Fibroblast of lung (primary cell): ENCODE results near the gene PLEKHG4B. TPM values are rescaled to one million over a fixed set of nuclear protein-coding genes. Genes with fewer than 3 reads are reported as not detected.

Experiments used
- DNase-seq, 2 donors: peaks; one replicate each; pipeline versions ENCODE4 v3.0.0 to v3.0.0-alpha.2; 2010; ENCODE audit warnings: low read depth in 2 of 2
- H2AFZ ChIP-seq: 2 replicates; pipeline ENCODE4 v1.5.1; 2012; ENCODE audit warnings: low read length, control low read depth, inconsistent platforms
- H3K27ac ChIP-seq: 2 replicates; pipeline ENCODE4 v1.5.1; 2011; ENCODE audit warnings: low read length, control low read depth; ENCODE audit not compliant: insufficient read depth
- H3K27me3 ChIP-seq: 2 replicates; pipeline ENCODE4 v1.5.1; 2011; ENCODE audit warnings: mild to moderate bottlenecking, low read length; ENCODE audit not compliant: control insufficient read depth, insufficient read depth
- H3K36me3 ChIP-seq: 2 replicates; pipeline ENCODE4 v1.5.1; 2011; ENCODE audit warnings: low read length; ENCODE audit not compliant: control insufficient read depth, insufficient read depth
- H3K4me1 ChIP-seq: 2 replicates; pipeline ENCODE4 v1.5.1; 2011; ENCODE audit warnings: low read length; ENCODE audit not compliant: control insufficient read depth, insufficient read depth; ENCODE audit errors: extremely low read depth
- H3K4me2 ChIP-seq: 2 replicates; pipeline ENCODE4 v1.5.1; 2011; ENCODE audit warnings: low read length, control low read depth; ENCODE audit not compliant: insufficient read depth; ENCODE audit errors: extremely low read depth
- H3K4me3 ChIP-seq, 4 experiments: fragments of 200-600 bp in 1 of 4; sonication (generic) in 1 of 4; replicated peaks in 1 of 4; 2 replicates each; pipeline ENCODE4 v1.5.1; 2011 to 2016; ENCODE audit warnings: low read length in 4 of 4, low read depth in 3 of 4, mild to moderate bottlenecking in 3 of 4, control low read depth in 2 of 4, inconsistent platforms in 1 of 4, mixed read lengths in 1 of 4; ENCODE audit not compliant: insufficient read depth in 1 of 4; ENCODE audit errors: control extremely low read depth in 1 of 4
- H3K79me2 ChIP-seq: 2 replicates; pipeline ENCODE4 v1.5.1; 2012; ENCODE audit warnings: mild to moderate bottlenecking, low read length, inconsistent platforms; ENCODE audit not compliant: control insufficient read depth, insufficient read depth
- H3K9ac ChIP-seq: 2 replicates; pipeline ENCODE4 v1.5.1; 2011; ENCODE audit warnings: mild to moderate bottlenecking, low read length, control low read depth; ENCODE audit not compliant: insufficient read depth
- H3K9me3 ChIP-seq: 2 replicates; pipeline ENCODE4 v1.5.1; 2012; ENCODE audit warnings: low read depth, low read length; ENCODE audit not compliant: control insufficient read depth, insufficient read depth
- H4K20me1 ChIP-seq: 2 replicates; pipeline ENCODE4 v1.5.1; 2011; ENCODE audit warnings: low read length; ENCODE audit not compliant: control insufficient read depth, insufficient read depth; ENCODE audit errors: extremely low read depth
- EZH2 ChIP-seq: IDR thresholded peaks from 2 replicates; pipeline ENCODE4 v1.5.1; 2012; ENCODE audit warnings: low read length, control low read depth, mild to moderate bottlenecking; ENCODE audit errors: missing control alignments
- polyA plus RNA-seq, 2 donors: library from polyadenylated mRNA; depleted of rRNA in 1 of 2; stranded (reverse) in 1 of 2; unstranded in 1 of 2; fragments of >200 nt; gene quantifications; 2 replicates each; pipeline ENCODE4 v1.2.1, GENCODE V29; 2011 to 2012; ENCODE audit warnings: missing spikeins in 1 of 2
- total RNA-seq: library from RNA; depleted of rRNA; stranded (reverse); fragments of >200 nt; gene quantifications from 2 replicates; pipeline ENCODE4 v1.2.1, GENCODE V29; 2014
- TF ChIP-seq, protein P1 (sequence below), 2 donors: IDR thresholded peaks in 1 of 2; conservative IDR thresholded peaks in 1 of 2; 1 replicate in 1 of 2; 2 replicates in 1 of 2; pipeline ENCODE4 v1.5.1; 2011 to 2012; ENCODE audit warnings: low read length in 2 of 2, control low read depth in 1 of 2, inconsistent platforms in 1 of 2, low read depth in 1 of 2, mild to moderate bottlenecking in 1 of 2

PLEKHG4B gene
- total and polyA plus RNA-seq, 2 donors (not counting 1 experiment from before 2014, with no cell fraction given) = under 0.01 to 0.08 TPM

DNA sequence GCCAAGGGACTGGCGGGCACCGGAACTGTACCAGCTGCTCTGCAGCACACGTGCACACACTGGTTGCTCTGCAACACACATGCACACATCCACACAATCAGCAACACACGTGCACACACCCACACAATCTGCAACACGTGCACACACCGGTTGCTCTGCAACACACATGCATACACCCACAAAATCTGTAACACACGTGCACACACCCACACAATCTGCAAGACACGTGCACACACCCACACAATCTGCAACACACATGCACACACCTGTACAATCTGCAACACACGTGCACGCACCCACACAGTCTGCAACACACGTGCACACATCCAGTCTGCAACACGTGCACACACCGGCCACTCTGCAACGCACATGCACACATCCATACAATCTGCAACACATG is 17.9 kb downstream of the PLEKHG4B start:
- Histone ChIP-seq H3K27ac (no peak overlapping the region), H3K36me3 (no peaks in the 10 kb centered on the region), H3K9me3 (no peaks in the 10 kb centered on the region), H3K4me3 (no peak overlapping the region), H3K4me2 (no peak overlapping the region), H3K4me1 (no peaks in the 10 kb centered on the region), H2AFZ (no peak overlapping the region), H3K27me3 (peaks cover 3% of the 10 kb centered on the region), H3K79me2 (no peaks in the 10 kb centered on the region), H3K9ac (no peak overlapping the region), H4K20me1 (no peaks in the 10 kb centered on the region)
- no peak for DNase-seq
- TF ChIP-seq, protein P1, sequence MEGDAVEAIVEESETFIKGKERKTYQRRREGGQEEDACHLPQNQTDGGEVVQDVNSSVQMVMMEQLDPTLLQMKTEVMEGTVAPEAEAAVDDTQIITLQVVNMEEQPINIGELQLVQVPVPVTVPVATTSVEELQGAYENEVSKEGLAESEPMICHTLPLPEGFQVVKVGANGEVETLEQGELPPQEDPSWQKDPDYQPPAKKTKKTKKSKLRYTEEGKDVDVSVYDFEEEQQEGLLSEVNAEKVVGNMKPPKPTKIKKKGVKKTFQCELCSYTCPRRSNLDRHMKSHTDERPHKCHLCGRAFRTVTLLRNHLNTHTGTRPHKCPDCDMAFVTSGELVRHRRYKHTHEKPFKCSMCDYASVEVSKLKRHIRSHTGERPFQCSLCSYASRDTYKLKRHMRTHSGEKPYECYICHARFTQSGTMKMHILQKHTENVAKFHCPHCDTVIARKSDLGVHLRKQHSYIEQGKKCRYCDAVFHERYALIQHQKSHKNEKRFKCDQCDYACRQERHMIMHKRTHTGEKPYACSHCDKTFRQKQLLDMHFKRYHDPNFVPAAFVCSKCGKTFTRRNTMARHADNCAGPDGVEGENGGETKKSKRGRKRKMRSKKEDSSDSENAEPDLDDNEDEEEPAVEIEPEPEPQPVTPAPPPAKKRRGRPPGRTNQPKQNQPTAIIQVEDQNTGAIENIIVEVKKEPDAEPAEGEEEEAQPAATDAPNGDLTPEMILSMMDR (conservative IDR thresholded peaks at IDR 0.05 in 1 of 2, IDR thresholded peaks at IDR 0.05 in 1 of 2; ENCODE audit: low read depth in 1 of 2, low read length in 2 of 2) = no peak
- TF ChIP-seq EZH2 = no peak

DNA sequence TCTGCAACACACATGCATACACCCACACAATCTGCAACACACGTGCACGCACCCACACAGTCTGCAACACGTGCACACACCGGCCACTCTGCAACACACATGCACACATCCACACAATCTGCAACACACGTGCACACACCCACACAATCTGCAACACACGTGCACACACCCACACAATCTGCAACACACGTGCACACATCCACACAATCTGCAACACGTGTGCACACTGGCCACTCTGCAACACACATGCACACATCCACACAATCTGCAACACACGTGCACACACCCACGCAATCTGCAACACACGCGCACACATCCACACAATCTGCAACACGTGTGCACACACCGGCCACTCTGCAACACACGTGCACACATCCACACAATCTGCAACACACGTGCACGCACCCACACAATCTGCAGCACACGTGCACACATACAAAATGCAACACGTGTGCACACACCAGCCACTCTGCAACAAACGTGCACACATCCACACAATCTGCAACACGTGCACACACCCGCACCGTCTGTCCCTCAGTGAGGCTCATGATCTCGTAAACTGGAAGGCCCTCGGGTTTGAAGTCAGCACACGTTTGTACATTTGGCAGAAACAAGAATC is 18.4 kb downstream of the PLEKHG4B start:
- TF ChIP-seq EZH2 = no peak
- H3K9ac ChIP-seq = no peak overlapping the region
- no peaks in the 10 kb centered on the region for H3K4me1 ChIP-seq
- H3K36me3 ChIP-seq = no peaks in the 10 kb centered on the region
- no peak for DNase-seq
- H3K4me2 ChIP-seq = no peak overlapping the region
- H3K79me2 ChIP-seq = no peaks in the 10 kb centered on the region
- no peak overlapping the region for H2AFZ ChIP-seq
- no peak overlapping the region for H3K27ac ChIP-seq
- no peak overlapping the region for H3K4me3 ChIP-seq
- H3K9me3 ChIP-seq = no peaks in the 10 kb centered on the region
- no peaks in the 10 kb centered on the region for H4K20me1 ChIP-seq
- H3K27me3 ChIP-seq = no peaks in the 10 kb centered on the region

DNA sequence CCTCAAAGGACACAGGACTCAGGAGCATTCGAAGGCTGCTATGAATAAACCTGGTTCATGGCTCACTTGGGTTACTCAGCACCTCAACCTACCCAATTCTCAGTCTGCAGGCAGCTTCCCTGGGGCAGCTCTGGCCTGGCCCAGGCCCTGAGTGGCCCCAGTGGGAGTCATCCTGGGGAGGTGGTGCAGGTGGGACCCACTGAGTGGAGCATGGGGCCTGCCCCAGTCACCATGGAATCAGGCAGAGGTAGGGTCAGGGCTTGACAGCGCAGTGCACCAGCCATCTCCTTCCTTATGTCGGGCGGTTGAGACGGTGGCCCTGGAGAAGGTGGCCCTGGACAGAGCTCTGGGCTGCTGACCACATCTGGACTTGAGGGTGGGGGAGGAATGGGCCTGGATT is 19.2 kb downstream of the PLEKHG4B start:
- H3K4me2 ChIP-seq = no peak overlapping the region
- no peak overlapping the region for H3K27ac ChIP-seq
- H3K9ac ChIP-seq = no peak overlapping the region
- H3K4me1 ChIP-seq = no peaks in the 10 kb centered on the region
- TF ChIP-seq, protein P1 (conservative IDR thresholded peaks at IDR 0.05 in 1 of 2, IDR thresholded peaks at IDR 0.05 in 1 of 2; ENCODE audit: low read depth in 1 of 2, low read length in 2 of 2) = no peak
- TF ChIP-seq EZH2 = no peak
- DNase-seq = no peak
- no peak overlapping the region for H2AFZ ChIP-seq
- no peaks in the 10 kb centered on the region for H3K36me3 ChIP-seq
- H3K9me3 ChIP-seq = no peaks in the 10 kb centered on the region
- no peaks in the 10 kb centered on the region for H3K79me2 ChIP-seq
- no peak overlapping the region for H3K4me3 ChIP-seq
- no peaks in the 10 kb centered on the region for H3K27me3 ChIP-seq
- no peaks in the 10 kb centered on the region for H4K20me1 ChIP-seq
